Panc1 (cell line): ENCODE measurements around the gene SHROOM3.

Source experiments
- SIN3A ChIP-seq: IDR thresholded peaks from 2 replicates; pipeline ENCODE4 v1.6.1; 2012; ENCODE audit warnings: low read depth, mild to moderate bottlenecking, low read length, moderate library complexity, borderline replicate concordance; ENCODE audit not compliant: insufficient read depth
- TCF7L2 ChIP-seq: IDR thresholded peaks from 2 replicates; pipeline ENCODE4 v1.6.1; 2011; ENCODE audit warnings: mild to moderate bottlenecking, low read depth, low read length, inconsistent platforms
- TF ChIP-seq, protein P1 (sequence below): fragments of 450-650 bp; IDR thresholded peaks from 2 replicates; pipeline ENCODE4 v1.5.1; 2017; ENCODE audit warnings: mild to moderate bottlenecking
- TF ChIP-seq, protein P2 (sequence below), 2 experiments: IDR thresholded peaks; 2 replicates each; pipeline ENCODE4 v1.6.1; 2011 to 2012; ENCODE audit warnings: low read depth in 2 of 2, control low read depth in 1 of 2, low read length in 1 of 2, mild to moderate bottlenecking in 1 of 2, moderate library complexity in 1 of 2; ENCODE audit not compliant: insufficient read depth in 1 of 2

DNA sequence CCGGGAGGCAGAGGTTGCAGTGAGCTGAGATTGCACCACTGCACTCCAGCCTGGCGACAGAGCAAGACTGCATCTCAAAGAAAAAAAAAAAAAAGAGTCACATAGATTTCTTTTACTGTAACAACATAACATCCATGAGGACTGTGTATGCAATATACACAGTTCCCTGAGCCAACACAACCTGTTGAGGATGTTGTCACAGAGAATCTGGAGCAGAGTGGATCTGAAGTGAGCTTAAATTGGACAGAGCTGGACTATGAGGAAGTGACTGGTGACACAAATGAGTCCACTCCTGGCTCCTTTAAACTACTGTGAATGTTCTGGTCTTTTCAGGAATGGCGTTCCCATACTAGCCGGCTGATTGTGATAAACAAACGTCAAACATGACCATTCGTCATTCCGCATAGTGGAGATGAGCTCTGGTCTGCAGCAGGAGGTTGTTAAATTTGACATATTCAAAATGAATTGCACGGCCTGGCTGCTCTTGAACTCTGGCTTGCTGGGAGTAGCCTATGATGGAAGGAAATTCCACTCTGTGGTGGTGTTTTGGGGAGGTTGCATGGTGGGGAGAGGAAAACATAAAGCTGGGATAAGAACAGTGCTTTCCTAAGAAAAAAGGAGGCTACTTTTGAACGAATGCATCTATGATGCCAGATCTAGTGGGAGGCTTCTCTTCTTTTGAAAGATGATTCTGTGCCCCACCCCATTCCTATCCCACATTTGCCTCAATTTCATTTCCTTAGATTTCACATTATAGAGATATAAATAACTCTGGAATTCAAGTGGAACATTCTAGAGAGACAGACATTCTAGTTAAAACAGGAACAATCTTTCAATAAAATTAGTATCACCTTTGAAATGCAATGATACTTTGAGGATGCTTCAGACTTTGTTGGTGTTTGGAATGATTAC lies 149.5 kb downstream of the SHROOM3 start:
- TF ChIP-seq, protein P1, sequence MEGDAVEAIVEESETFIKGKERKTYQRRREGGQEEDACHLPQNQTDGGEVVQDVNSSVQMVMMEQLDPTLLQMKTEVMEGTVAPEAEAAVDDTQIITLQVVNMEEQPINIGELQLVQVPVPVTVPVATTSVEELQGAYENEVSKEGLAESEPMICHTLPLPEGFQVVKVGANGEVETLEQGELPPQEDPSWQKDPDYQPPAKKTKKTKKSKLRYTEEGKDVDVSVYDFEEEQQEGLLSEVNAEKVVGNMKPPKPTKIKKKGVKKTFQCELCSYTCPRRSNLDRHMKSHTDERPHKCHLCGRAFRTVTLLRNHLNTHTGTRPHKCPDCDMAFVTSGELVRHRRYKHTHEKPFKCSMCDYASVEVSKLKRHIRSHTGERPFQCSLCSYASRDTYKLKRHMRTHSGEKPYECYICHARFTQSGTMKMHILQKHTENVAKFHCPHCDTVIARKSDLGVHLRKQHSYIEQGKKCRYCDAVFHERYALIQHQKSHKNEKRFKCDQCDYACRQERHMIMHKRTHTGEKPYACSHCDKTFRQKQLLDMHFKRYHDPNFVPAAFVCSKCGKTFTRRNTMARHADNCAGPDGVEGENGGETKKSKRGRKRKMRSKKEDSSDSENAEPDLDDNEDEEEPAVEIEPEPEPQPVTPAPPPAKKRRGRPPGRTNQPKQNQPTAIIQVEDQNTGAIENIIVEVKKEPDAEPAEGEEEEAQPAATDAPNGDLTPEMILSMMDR: no peak
- TF ChIP-seq, protein P2, sequence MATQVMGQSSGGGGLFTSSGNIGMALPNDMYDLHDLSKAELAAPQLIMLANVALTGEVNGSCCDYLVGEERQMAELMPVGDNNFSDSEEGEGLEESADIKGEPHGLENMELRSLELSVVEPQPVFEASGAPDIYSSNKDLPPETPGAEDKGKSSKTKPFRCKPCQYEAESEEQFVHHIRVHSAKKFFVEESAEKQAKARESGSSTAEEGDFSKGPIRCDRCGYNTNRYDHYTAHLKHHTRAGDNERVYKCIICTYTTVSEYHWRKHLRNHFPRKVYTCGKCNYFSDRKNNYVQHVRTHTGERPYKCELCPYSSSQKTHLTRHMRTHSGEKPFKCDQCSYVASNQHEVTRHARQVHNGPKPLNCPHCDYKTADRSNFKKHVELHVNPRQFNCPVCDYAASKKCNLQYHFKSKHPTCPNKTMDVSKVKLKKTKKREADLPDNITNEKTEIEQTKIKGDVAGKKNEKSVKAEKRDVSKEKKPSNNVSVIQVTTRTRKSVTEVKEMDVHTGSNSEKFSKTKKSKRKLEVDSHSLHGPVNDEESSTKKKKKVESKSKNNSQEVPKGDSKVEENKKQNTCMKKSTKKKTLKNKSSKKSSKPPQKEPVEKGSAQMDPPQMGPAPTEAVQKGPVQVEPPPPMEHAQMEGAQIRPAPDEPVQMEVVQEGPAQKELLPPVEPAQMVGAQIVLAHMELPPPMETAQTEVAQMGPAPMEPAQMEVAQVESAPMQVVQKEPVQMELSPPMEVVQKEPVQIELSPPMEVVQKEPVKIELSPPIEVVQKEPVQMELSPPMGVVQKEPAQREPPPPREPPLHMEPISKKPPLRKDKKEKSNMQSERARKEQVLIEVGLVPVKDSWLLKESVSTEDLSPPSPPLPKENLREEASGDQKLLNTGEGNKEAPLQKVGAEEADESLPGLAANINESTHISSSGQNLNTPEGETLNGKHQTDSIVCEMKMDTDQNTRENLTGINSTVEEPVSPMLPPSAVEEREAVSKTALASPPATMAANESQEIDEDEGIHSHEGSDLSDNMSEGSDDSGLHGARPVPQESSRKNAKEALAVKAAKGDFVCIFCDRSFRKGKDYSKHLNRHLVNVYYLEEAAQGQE (IDR thresholded peaks at IDR 0.05; ENCODE audit: insufficient read depth in 1 of 2, low read depth in 2 of 2, low read length in 1 of 2): no peak
- no peak for TF ChIP-seq SIN3A
- TF ChIP-seq TCF7L2: no peak
